Measurements from ENCODE around the gene CFAP52. TPM values are rescaled to one million over a fixed set of nuclear protein-coding genes. Genes with fewer than 3 reads are reported as not detected.
A peak's percentile ranks its signal among the peaks of the same experiment; 100 is the strongest.
"Not testable (repeated sequence)": the region's sequence is repeated elsewhere in the genome, so short reads cannot be mapped to it uniquely, and the experiment has no call there.

Gene CFAP52
- total RNA-seq, 2 experiments from 2014 or later: not detected

GRCh38 chr17:9640388-9640787 lies 63.9 kb downstream of the CFAP52 start:
- DNase-seq; H3K4me3 Mint-ChIP-seq; H3K4me1 Mint-ChIP-seq; CTCF ChIA-PET; H3K9me3 Mint-ChIP-seq (ENCODE audit: low read depth); H3K27ac Mint-ChIP-seq; ATAC-seq; H3K36me3 Mint-ChIP-seq: not testable (repeated sequence)
- H3K27me3 Mint-ChIP-seq: peaks cover 39% of the 10 kb centered on the region

- H3K27ac Mint-ChIP-seq: no peak overlapping the region
- DNase-seq (no peak), ATAC-seq (no peak)
- H3K4me3 Mint-ChIP-seq: no peak overlapping the region
- H3K36me3 Mint-ChIP-seq: no peaks in the 10 kb centered on the region
- H3K27me3 Mint-ChIP-seq: peaks cover 58% of the 10 kb centered on the region
- H3K4me1 Mint-ChIP-seq: peaks cover 20% of the 10 kb centered on the region
- CTCF ChIA-PET: no interaction called here
- H3K9me3 Mint-ChIP-seq (ENCODE audit: low read depth): no peaks in the 10 kb centered on the region
Measured at GRCh38 chr17:9643611-9644010, 67.2 kb downstream of the CFAP52 start.

GRCh38 chr17:9644910-9645751 lies 68.7 kb downstream of the CFAP52 start, which contains the start of gene USP43:
USP43 (plus strand) TSS chr17:9645517; CDS start chr17:9645633, 116 bp downstream.
- Mint-ChIP-seq H3K4me1 (peaks cover 20% of the 10 kb centered on the region), H3K9me3 (ENCODE audit: low read depth) (no peaks in the 10 kb centered on the region), H3K4me3 (peak within 1 kb of the TSS; percentile 70), H3K36me3 (no peaks in the 10 kb centered on the region), H3K27ac (peak within 1 kb of the TSS; percentile 14), H3K27me3 (peaks cover 54% of the 10 kb centered on the region)
- DNase-seq: peak; percentile 43
- peak; percentile 72 for ATAC-seq
- CTCF ChIA-PET: no interaction called here

- no peaks in the 10 kb centered on the region for H3K36me3 Mint-ChIP-seq
- ATAC-seq: peak; percentile 60
- H3K4me1 Mint-ChIP-seq: peaks cover 20% of the 10 kb centered on the region
- peak; percentile 40 for DNase-seq
- peak overlapping the region; percentile 14 for H3K27ac Mint-ChIP-seq
- CTCF ChIA-PET: no interaction called here
- no peaks in the 10 kb centered on the region for H3K9me3 Mint-ChIP-seq (ENCODE audit: low read depth)
- peak overlapping the region; percentile 63 for H3K4me3 Mint-ChIP-seq
- peaks cover 52% of the 10 kb centered on the region for H3K27me3 Mint-ChIP-seq
Measured at GRCh38 chr17:9645851-9646545, 69.6 kb downstream of the CFAP52 start.

GRCh38 chr17:9646546-9646885 lies 70.1 kb downstream of the CFAP52 start:
- H3K27me3 Mint-ChIP-seq: peaks cover 56% of the 10 kb centered on the region

GRCh38 chr17:9647014-9647413 lies 70.6 kb downstream of the CFAP52 start:
- peaks cover 20% of the 10 kb centered on the region for H3K4me1 Mint-ChIP-seq
- H3K27me3 Mint-ChIP-seq: peaks cover 54% of the 10 kb centered on the region
- no peak overlapping the region for H3K27ac Mint-ChIP-seq
- no peaks in the 10 kb centered on the region for H3K9me3 Mint-ChIP-seq (ENCODE audit: low read depth)
- DNase-seq (no peak), ATAC-seq (no peak)
- H3K4me3 Mint-ChIP-seq: no peak overlapping the region
- H3K36me3 Mint-ChIP-seq: no peaks in the 10 kb centered on the region
- CTCF ChIA-PET: no interaction called here

More at GRCh38 chr17:9646546-9646885, 70.1 kb downstream of the CFAP52 start:
- DNase-seq (no peak), ATAC-seq (no peak)
- Mint-ChIP-seq H3K36me3 (no peaks in the 10 kb centered on the region), H3K27ac (no peak overlapping the region), H3K9me3 (ENCODE audit: low read depth) (no peaks in the 10 kb centered on the region), H3K4me1 (peaks cover 20% of the 10 kb centered on the region), H3K4me3 (peak overlapping the region; percentile 63)
- CTCF ChIA-PET: no interaction called here

- Mint-ChIP-seq H3K36me3 (no peaks in the 10 kb centered on the region), H3K27ac (no peak overlapping the region), H3K27me3 (peaks cover 49% of the 10 kb centered on the region), H3K9me3 (ENCODE audit: low read depth) (no peaks in the 10 kb centered on the region), H3K4me1 (peaks cover 20% of the 10 kb centered on the region), H3K4me3 (peak overlapping the region; percentile 22)
- no peak for DNase-seq
- ATAC-seq: no peak
- CTCF ChIA-PET: interaction anchor here (0.8 to 1.3 kb wide), 2 partner anchors 10 to 71 kb away, joined by 3 to 5 read pairs; no protein-coding TSS in a partner anchor
Measured at GRCh38 chr17:9648521-9649110, 72.2 kb downstream of the CFAP52 start.

GRCh38 chr17:9658593-9659211 lies 82.3 kb downstream of the CFAP52 start:
- CTCF ChIA-PET: interaction anchor here (1.0 kb wide), 1 partner anchor 8 kb away, joined by 3 read pairs; no protein-coding TSS in a partner anchor

GRCh38 chr17:9661027-9661426 lies 84.6 kb downstream of the CFAP52 start:
- Mint-ChIP-seq H3K4me3 (no peak overlapping the region), H3K27ac (no peak overlapping the region), H3K27me3 (peaks cover 8% of the 10 kb centered on the region), H3K4me1 (peaks cover 6% of the 10 kb centered on the region), H3K9me3 (ENCODE audit: low read depth) (no peaks in the 10 kb centered on the region), H3K36me3 (peaks cover 1% of the 10 kb centered on the region)
- DNase-seq (no peak), ATAC-seq (no peak)
- CTCF ChIA-PET: no interaction called here

More at GRCh38 chr17:9658593-9659211, 82.3 kb downstream of the CFAP52 start:
- Mint-ChIP-seq H3K27me3 (peaks cover 17% of the 10 kb centered on the region), H3K4me1 (no peaks in the 10 kb centered on the region), H3K36me3 (no peaks in the 10 kb centered on the region), H3K4me3 (no peak overlapping the region), H3K27ac (no peak overlapping the region), H3K9me3 (ENCODE audit: low read depth) (no peaks in the 10 kb centered on the region)
- ATAC-seq: no peak
- no peak for DNase-seq

GRCh38 chr17:9663511-9663910 lies 87.1 kb downstream of the CFAP52 start:
- ATAC-seq; H3K36me3 Mint-ChIP-seq; DNase-seq; H3K4me3 Mint-ChIP-seq; H3K27ac Mint-ChIP-seq; CTCF ChIA-PET; H3K9me3 Mint-ChIP-seq (ENCODE audit: low read depth): not testable (repeated sequence)
- H3K27me3 Mint-ChIP-seq: peaks cover 14% of the 10 kb centered on the region
- peaks cover 28% of the 10 kb centered on the region for H3K4me1 Mint-ChIP-seq

- Mint-ChIP-seq H3K4me3 (no peak overlapping the region), H3K36me3 (peaks cover 1% of the 10 kb centered on the region), H3K4me1 (peaks cover 30% of the 10 kb centered on the region), H3K9me3 (ENCODE audit: low read depth) (no peaks in the 10 kb centered on the region), H3K27ac (peak overlapping the region; percentile 33), H3K27me3 (peaks cover 23% of the 10 kb centered on the region)
- ATAC-seq (peak; percentile 85), DNase-seq (peak; percentile 71)
- CTCF ChIA-PET: interaction anchor here (1.0 kb wide), 1 partner anchor 8 kb away, joined by 3 read pairs; no protein-coding TSS in a partner anchor
Measured at GRCh38 chr17:9666461-9667050, 90.1 kb downstream of the CFAP52 start.

GRCh38 chr17:9668517-9668916 lies 92.1 kb downstream of the CFAP52 start:
- H3K27me3 Mint-ChIP-seq: peaks cover 27% of the 10 kb centered on the region
- CTCF ChIA-PET: interaction anchor here (1.1 kb wide), 1 partner anchor 92 kb away, joined by 4 read pairs; the partner anchor contains the start of gene CFAP52

More at GRCh38 chr17:9668517-9668916, 92.1 kb downstream of the CFAP52 start:
- no peak overlapping the region for H3K4me3 Mint-ChIP-seq
- peaks cover 1% of the 10 kb centered on the region for H3K36me3 Mint-ChIP-seq
- no peak overlapping the region for H3K27ac Mint-ChIP-seq
- DNase-seq: no peak
- no peak for ATAC-seq
- peaks cover 30% of the 10 kb centered on the region for H3K4me1 Mint-ChIP-seq
- no peaks in the 10 kb centered on the region for H3K9me3 Mint-ChIP-seq (ENCODE audit: low read depth)
